CD1c-positive myeloid dendritic cell (primary cell): ENCODE results near the gene CD40.
"Not testable (repeated sequence)": the region's sequence is repeated elsewhere in the genome, so short reads cannot be mapped to it uniquely, and the experiment has no call there.

Experiments used
- DNase-seq: peaks from one replicate; pipeline ENCODE4 v3.0.0-alpha.2; 2016; ENCODE audit errors: extremely low spot score

Gene CD40

GRCh38 chr20:46117704-46118467, at the start of gene CD40:
Gene CD40, plus strand, starts transcription at chr20:46118314. Its CDS starts 30 bp downstream, at chr20:46118344.
- peak; percentile 91 for DNase-seq

- peak; percentile 39 for DNase-seq
These were observed 47.8 kb upstream of the CD40 start for GRCh38 chr20:46070215-46070900.

DNA sequence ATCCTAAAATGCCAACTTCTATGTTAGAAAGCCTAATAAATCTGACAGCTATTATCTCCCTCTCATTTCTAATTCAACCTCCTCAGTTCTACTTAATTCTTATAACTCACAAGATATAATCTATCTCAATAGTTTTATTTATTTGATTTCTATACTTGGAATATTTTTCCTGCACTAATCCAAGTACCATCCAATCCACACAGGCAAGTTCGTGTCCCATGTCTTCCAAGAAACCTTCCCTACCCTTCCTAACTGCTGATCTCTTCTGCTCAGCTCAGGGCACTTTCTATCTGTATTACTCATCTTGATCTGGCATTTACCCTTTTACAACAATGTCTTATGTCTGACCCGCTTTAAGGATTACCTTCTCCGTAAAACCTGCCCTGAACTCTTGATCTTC, 46.5 kb upstream of the CD40 start:
- no peak for DNase-seq

DNA sequence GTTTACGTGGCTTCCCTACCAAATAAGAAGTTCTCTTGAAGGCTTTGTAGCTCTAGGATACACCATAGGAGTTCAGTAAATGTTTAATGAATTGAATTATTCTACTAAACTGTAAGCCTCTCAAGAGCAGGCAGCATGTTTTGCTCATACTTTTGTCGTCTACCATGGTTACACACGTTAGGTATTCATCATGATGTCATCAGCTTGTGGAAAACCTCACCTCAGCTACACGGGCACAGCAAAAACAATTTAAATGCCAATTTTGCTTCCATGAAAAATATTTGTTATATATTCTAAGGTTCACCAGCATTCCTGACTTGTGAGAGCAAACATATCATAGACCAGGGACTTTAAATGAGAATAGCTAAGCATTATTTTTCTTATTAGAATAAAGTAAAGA, 45.1 kb upstream of the CD40 start:
- DNase-seq = no peak

GRCh38 chr20:46073443-46073842, 44.7 kb upstream of the CD40 start:
- no peak for DNase-seq

GRCh38 chr20:46074006-46074405, 44.1 kb upstream of the CD40 start:
- no peak for DNase-seq

- DNase-seq = no peak
These were observed 41.3 kb upstream of the CD40 start for GRCh38 chr20:46076806-46077205.

DNA sequence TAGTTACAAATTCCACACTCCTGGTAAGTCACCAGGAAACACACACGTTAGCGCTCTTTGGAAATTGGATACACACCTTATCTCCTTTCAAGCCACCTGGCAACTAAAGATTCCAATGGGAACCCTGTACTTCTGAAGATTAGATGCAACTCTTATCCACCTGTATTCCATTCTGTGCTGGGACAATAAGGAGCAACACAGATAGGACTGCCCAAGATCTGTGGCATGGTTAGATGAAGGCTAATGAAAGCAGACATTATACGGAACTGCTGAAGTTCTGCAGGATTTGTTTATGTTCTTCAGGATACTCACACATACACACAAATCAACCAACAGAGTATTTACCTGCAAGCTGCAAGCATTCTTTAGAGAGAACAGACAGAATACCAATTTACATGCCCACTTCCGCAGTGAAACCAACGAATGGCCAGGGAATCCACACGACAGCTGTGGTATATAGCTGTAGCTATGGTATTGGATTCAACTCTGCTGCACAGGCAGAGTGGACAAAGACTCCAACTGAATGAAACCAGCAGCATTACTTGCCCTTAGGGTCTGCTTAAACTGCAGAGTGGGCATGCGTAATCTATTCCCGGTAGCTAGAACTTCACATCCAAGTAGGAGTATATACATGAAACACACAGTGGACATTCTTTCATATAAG, 40.3 kb upstream of the CD40 start:
- DNase-seq = no peak

GRCh38 chr20:46078954-46079353, 39.2 kb upstream of the CD40 start:
- no peak for DNase-seq

DNA sequence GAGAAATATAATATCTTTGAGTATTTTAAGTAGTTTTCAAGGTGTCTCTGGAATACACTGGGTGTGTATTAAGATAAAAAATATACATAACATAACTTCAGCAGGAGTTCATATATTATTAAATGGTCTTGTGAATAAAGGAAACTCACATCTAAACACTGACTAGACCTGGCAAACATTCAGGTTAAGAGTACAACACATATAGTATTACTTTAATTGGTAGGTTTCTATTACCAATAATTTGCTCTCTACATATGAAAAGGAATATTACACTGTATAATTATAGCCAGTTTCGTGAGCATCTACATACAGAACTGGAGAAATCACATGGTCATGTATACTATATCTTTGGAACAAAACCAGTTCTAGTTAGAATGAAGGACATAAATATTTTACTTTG, 37.0 kb upstream of the CD40 start:
- DNase-seq = no peak

- no peak for DNase-seq
These were observed 35.0 kb upstream of the CD40 start for GRCh38 chr20:46083101-46083500.

DNA sequence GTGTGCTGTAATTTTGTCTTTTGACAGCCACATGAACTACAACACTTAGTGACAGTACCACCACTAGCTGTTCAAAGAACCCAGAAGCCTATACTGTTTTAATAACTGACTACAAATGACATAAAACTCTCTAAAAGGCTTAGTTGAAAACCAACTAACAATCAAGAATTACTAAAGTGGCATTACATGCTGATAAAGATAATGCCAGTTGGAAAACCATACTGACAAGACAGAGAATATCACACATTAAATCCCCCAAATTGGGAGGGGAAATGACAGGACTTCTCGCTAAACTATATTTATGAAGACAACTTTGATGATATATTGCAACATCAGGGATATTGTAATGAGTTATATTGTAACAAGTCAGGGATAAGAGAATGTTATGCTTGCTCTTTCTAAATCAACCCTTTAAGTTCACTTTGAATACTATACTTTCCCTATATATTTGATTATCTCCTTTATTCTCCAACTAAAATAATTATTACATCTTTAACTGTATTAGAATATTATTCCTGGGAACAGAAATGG, 34.5 kb upstream of the CD40 start:
- DNase-seq = no peak

- DNase-seq = no peak
These were observed 33.3 kb upstream of the CD40 start for GRCh38 chr20:46084805-46085178.

DNA sequence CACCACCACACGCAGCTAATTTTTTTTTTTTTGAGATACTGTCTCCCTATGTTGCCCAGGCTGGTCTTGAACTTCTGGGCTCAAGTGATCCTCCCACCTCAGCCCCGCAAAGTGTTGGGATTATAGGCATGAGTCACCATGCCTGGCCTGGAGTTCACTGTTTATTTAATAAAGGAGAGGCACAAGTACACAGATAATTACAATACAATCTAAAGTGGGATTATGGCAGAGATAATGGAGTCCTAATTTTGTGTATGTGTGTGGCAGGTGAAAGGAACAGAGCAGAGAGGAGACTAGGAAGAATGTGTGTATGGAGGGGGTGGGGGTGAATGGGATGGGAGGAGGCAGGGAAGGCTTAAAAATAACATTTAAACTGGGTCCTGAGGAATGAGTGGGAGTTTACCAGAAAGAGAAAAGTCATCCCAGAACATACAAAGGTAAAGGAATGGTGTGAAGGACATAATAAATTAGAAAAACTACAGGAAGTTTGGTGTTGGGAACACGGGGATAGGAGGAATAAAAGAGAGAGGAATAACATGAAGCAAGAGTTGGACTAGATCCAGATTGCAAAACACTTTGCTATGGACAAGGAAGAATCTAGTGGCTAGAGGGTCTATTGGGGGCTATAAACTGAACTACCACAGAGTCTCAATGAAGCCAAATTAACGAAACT, 32.8 kb upstream of the CD40 start:
- DNase-seq = no peak

DNA sequence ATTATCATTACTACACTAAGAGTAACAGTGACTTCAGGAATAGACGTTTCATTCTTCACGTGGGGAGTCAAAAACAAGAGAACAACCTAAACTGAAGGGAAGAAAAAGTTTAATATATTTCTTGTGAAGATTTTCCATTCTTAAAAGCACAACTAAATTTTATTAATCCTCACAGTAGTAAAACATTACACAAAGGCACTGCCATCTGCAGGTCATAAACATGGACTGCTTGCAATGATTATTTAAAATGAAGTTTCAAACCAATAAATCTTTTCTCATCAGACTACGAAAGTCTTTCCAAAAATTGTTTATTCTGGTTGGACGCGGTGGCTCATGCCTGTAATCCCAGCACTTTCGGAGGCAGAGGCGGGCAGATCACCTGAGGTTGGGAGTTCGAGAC, 31.0 kb upstream of the CD40 start:
- no peak for DNase-seq

GRCh38 chr20:46088409-46089166, 29.5 kb upstream of the CD40 start:
- no peak for DNase-seq

DNA sequence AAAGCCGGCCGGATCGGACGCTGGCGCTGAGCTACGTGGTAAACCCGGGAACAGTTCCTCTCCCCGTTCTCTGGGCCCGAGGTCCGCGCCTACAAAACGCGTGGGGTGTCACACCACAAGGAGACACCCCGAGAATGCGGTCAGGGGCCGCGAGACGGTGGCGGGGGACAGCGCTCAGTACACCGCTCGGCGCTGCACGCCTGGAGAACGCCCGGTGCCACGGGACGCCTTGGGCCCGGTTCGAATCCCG, 29.0 kb upstream of the CD40 start:
- DNase-seq = peak; percentile 87

DNA sequence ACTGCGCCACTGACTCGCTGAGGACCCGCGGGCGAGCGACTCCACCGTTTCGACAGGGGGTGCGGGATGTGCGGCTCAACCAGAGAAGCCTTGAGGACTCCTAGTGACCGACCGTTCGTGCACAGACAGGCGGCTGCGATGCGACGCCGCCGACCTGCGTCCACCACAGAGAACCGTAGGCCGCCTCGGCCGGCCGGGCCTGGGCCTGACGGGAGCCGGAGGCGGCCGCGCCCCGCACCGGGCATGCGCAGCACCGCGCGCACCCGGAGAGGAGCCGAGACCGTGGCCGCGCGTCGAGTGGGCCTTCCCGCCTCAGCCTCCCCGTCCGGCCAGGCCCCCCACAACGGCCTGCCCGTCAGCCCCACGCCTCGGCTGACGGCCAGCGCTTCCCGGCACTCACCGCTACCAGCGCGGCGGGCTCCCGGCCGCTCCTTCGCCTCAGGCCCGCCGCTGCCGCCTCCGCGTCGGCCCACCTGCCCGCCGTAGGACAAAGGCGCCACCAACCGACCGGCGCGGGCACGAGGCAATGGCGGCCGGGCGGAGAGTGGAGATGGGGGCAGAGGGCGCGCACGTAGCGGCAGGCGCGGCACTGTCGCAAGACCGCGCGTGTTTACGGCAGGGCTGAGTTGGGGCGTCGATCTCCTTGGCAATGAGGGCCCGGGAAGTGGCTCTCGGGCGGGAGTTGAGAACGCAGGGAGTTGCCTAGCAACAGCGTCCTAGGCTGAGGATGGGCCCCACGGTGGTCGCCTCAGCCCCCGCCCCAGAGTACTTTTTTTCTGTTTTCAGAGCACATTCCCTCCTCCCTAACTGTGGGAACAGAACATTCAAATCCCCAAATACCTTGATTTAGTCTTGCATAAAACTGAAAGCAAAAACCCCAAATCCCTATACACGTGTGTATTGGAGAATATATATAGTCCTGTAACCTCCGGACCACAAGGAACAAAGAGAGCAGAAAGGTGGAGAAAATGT, 28.4 kb upstream of the CD40 start, which contains the start of gene NCOA5:
NCOA5 (minus strand) TSS at position 546 of the 972 bp plus-strand sequence. CDS start 10,538 bp downstream, outside the sequence.
- peak; percentile 97 for DNase-seq

GRCh38 chr20:46091622-46092535, 26.2 kb upstream of the CD40 start:
- DNase-seq = not testable (repeated sequence)
